Hippocampal formation (tissue), 2 donors: ENCODE results near the gene UBA1.

Experiments
- DNase-seq, 2 donors: peaks; one replicate each; lab custom pipeline; 2025; lab: John Stamatoyannopoulos, UW

UBA1 gene

GRCh38 chrX:47193475-47194193, at the start of gene UBA1:
Gene UBA1, plus strand, starts transcription at chrX:47193829. Its CDS starts 4,974 bp downstream, at chrX:47198803.
- DNase-seq, result peak; percentile 85 to 97

GRCh38 chrX:47143894-47144625, 49.6 kb upstream of the UBA1 start:
- DNase-seq, result peak; percentile 42 to 81

GRCh38 chrX:47144626-47145394, 48.8 kb upstream of the UBA1 start, which contains the start of the genes NDUFB11 and RBM10:
Gene NDUFB11, minus strand, starts transcription at chrX:47144702. Its CDS starts 23 bp downstream, at chrX:47144679.
Gene RBM10, plus strand, starts transcription at chrX:47145221. Its CDS starts 2,261 bp downstream, at chrX:47147482.
- DNase-seq, result peak; percentile 83 to 87

- DNase-seq, result no peak
These were observed 48.1 kb upstream of the UBA1 start for GRCh38 chrX:47145395-47146120.

- no peak for DNase-seq
These were observed 47.3 kb upstream of the UBA1 start for GRCh38 chrX:47146121-47146935.

- DNase-seq, result no peak
These were observed 46.4 kb upstream of the UBA1 start for GRCh38 chrX:47146936-47147859.

- no peak for DNase-seq
These were observed 44.7 kb upstream of the UBA1 start for GRCh38 chrX:47148946-47149345.

GRCh38 chrX:47151435-47151834, 42.2 kb upstream of the UBA1 start:
- no peak for DNase-seq

- no peak for DNase-seq
These were observed 36.8 kb upstream of the UBA1 start for GRCh38 chrX:47156611-47157520.

- no peak for DNase-seq
These were observed 35.5 kb upstream of the UBA1 start for GRCh38 chrX:47158131-47158530.

- DNase-seq, result no peak
These were observed 34.8 kb upstream of the UBA1 start for GRCh38 chrX:47158781-47159180.

- no peak for DNase-seq
These were observed 32.8 kb upstream of the UBA1 start for GRCh38 chrX:47160781-47161180.

- no peak for DNase-seq
These were observed 30.6 kb upstream of the UBA1 start for GRCh38 chrX:47162927-47163583.

- DNase-seq, result no peak
These were observed 29.2 kb upstream of the UBA1 start for GRCh38 chrX:47164420-47164819.

- DNase-seq, result no peak
These were observed 27.5 kb upstream of the UBA1 start for GRCh38 chrX:47166126-47166525.

- no peak for DNase-seq
These were observed 25.0 kb upstream of the UBA1 start for GRCh38 chrX:47168495-47169073.

GRCh38 chrX:47169273-47169672, 24.4 kb upstream of the UBA1 start:
- no peak for DNase-seq
